ENCODE data around the gene MRS2. TPM values are rescaled to one million over a fixed set of nuclear protein-coding genes. Genes with fewer than 3 reads are reported as not detected.
"Not testable (repeated sequence)": the region's sequence is repeated elsewhere in the genome, so short reads cannot be mapped to it uniquely, and the experiment has no call there.

Gene MRS2, protein sequence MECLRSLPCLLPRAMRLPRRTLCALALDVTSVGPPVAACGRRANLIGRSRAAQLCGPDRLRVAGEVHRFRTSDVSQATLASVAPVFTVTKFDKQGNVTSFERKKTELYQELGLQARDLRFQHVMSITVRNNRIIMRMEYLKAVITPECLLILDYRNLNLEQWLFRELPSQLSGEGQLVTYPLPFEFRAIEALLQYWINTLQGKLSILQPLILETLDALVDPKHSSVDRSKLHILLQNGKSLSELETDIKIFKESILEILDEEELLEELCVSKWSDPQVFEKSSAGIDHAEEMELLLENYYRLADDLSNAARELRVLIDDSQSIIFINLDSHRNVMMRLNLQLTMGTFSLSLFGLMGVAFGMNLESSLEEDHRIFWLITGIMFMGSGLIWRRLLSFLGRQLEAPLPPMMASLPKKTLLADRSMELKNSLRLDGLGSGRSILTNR
- total RNA-seq = 10 to 100 TPM; 32.8 to 43.4 TPM
- long read RNA-seq, transcript MRS2-203 (11 exons, 3,313 nt) = major isoform, 65 of 86 reads
- long read RNA-seq, transcript MRS2-202 (10 exons, 1,740 nt) = minor isoform, 8 of 86 reads
- long read RNA-seq, partial matches to known transcripts = 3 of 86 reads
- long read RNA-seq, other reads (novel, unspliced or antisense) = 10 of 86 reads

DNA sequence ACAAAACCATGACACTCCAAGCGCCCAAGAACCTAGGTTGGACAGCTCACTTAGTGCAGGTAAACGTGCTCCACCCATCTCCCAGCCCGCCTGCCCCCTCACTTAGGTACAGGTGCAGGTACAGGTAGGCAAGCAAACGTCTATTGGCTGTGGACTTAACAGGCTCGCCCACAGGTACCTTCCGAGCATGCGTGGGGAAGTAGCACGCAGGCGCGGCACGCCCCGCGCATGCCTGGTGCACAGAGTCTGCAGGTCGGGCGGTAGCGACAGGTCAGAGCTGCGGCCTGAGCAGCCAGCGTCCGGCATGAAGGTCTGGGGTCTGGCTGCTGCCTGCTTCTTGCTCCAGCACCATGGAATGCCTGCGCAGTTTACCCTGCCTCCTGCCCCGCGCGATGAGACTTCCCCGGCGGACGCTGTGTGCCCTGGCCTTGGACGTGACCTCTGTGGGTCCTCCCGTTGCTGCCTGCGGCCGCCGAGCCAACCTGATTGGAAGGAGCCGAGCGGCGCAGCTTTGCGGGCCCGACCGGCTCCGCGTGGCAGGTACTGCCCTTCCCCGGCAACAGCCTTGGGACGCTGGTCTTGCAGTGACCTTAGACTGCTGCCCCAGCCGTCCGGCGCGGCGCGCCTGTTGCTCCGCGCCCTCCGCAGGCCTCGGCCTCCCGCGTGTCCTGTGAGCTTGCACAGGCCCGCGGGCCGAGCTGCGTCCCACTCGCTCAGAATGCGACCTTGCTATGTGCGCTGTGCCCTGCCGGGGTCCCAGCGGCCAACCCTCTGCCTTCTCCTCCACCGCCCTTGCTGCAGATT lies at the start of gene MRS2:
TSS of gene MRS2 (plus strand) at position 240 of the 804 bp plus-strand sequence. CDS start at position 351, 111 bp downstream.
- ATAC-seq = peak; percentile 99 to 100
- peak; percentile 89 for DNase-seq
- intact Hi-C loops (cut with DNase I) = no loop called here

DNA sequence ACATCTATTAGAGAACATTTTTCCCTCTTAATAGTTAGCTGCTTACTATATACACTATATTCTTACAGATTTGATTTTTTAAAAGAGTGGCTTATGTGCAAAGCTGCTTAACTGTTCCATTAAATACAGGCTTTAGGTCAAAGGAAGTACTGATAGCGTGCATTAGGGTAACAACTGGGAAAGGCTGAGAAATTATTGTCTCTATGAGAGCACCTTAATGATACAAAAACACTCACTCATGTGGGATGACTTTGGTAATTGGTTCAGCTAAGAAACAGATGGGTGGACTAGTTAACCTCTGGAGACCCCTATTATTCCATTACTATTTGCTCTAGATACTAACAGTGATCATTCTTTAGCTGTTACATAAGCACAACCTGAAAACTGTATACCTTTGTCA lies 48.9 kb upstream of the MRS2 start:
- DNase-seq = no peak
- intact Hi-C loops (cut with DNase I) = no loop called here
- no peak for ATAC-seq

DNA sequence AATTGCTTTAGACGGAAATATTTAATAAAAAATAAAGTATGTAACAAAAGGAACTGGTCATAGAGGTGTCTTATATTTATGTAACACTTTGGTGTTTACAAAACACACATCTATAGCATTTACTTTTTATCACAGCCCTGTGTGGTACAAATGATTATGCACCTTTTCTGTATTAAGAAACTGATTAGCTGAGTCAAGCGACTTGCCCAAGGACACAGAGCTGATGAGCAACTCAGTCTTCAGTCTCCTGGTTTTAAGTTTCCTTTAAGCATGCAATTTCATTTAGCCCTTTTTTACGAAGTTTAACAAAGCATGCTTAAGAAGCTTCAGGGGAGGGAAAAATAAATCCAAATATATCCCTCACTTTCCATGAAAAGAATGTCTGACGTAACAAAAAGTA lies 47.3 kb upstream of the MRS2 start:
- no peak for DNase-seq
- intact Hi-C loops (cut with DNase I) = no loop called here
- no peak for ATAC-seq

- intact Hi-C loops (cut with DNase I) = no loop called here
- no peak for ATAC-seq
- no peak for DNase-seq
These were observed 46.3 kb upstream of the MRS2 start for GRCh38 chr6:24356310-24356973.

GRCh38 chr6:24357336-24358218 lies 45.2 kb upstream of the MRS2 start, which contains the start of gene DCDC2:
Gene DCDC2 (minus strand): TSS chr6:24358059. CDS start chr6:24357750, 309 bp downstream.
- peak; percentile 29 for DNase-seq
- intact Hi-C loops (cut with DNase I) = no loop called here
- peak in 1 of 2 donors; percentile 56 for ATAC-seq

DNA sequence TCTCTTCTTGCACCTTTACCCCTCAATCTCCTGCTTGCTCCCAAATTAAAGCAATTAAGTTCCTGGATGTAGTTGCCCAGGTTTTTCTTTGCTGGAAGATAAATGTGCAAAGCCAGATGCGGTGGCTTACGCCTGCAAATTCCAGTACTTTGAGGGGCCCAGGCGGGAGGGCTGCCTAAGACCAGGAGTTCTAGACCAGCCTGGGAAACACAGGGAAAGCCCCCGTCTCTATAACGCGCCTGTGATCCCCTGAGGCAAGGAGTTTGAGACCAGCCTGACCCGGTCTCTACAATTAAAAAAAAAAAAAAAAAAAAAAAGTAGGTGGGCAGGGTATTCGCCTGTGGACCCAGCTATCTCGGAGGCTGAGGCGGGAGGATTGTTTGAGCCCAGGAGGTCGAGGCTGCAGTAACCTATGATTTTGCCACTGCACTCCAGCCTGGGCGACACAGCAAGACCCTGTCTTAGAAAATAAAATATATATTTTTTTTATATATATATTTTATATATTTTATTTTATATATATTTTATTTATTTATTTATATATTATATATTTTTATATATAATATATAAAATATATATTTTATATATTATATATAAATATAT lies 44.4 kb upstream of the MRS2 start:
- ATAC-seq = no peak
- DNase-seq = no peak
- intact Hi-C loops (cut with DNase I) = no loop called here

- DNase-seq (peak; percentile 55), ATAC-seq (peak; percentile 85 to 89)
- intact Hi-C loops (cut with DNase I) = no loop called here
These were observed 42.9 kb upstream of the MRS2 start for GRCh38 chr6:24359640-24360454.

GRCh38 chr6:24362363-24362762 lies 40.4 kb upstream of the MRS2 start:
- intact Hi-C loops (cut with DNase I); ATAC-seq; DNase-seq: not testable (repeated sequence)

GRCh38 chr6:24365103-24365633 lies 37.6 kb upstream of the MRS2 start:
- intact Hi-C loops (cut with DNase I); ATAC-seq; DNase-seq: not testable (repeated sequence)

DNA sequence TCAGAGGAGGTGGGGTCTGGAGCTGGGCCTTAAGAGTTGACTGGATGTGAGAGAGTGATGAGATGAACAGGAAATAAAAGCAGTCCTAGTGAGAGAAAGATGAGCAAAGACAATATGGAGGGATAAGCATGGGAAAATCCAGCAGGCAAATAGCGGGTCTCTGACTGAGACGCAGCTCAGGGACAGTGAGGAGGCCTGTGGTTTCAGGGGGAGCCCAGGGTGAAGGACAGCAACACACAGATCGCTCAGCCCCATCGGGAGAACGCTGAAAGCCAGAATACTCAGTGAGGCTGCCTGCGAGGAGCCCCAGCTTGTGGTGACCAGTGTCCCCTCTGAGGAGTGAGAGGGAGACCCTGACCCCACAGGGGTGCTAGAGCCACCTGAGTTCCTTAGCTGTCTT lies 28.1 kb upstream of the MRS2 start:
- DNase-seq (no peak), ATAC-seq (no peak)
- intact Hi-C loops (cut with DNase I) = no loop called here

- intact Hi-C loops (cut with DNase I) = no loop called here
- ATAC-seq (no peak), DNase-seq (no peak)
These were observed 25.9 kb upstream of the MRS2 start for GRCh38 chr6:24376871-24377270.

- no peak for ATAC-seq
- no peak for DNase-seq
- intact Hi-C loops (cut with DNase I) = no loop called here
These were observed 24.2 kb upstream of the MRS2 start for GRCh38 chr6:24378473-24379097.

DNA sequence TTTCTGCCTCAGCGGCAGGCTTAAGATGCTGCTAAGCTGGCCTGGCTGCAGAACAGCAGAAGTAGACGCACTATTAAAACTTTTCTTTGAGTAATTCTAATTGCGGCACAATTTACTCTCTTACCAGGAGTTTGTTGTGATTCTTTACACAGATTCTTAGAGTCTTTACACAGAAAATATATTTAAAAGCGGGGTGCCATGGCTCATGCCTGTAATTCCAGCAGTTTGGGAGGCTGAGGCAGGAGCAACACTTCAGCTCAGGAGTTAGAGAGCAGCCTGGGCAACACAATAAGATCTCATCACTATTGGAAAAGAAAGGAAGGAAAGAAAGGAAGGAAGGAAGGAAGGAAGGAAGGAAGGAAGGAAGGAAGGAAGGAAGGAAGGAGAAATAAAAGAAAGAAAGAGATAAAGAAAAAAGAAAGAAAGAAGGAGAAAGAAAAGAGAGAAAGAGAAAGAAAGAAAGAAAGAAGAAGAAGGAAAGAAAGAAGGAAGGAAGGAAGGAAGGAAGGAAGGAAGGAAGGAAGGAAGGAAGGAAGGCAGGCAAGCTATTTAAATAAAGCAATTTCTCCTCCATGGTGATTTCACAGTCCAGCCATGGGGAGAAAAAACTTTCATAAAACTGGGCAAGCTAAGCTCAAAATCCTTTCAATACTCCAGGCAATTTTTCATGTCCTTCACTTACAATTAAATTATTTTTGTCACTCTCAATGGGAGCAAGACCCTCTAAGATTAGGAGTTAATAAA lies 21.1 kb upstream of the MRS2 start:
- intact Hi-C loops (cut with DNase I) = no loop called here
- ATAC-seq (no peak), DNase-seq (no peak)

DNA sequence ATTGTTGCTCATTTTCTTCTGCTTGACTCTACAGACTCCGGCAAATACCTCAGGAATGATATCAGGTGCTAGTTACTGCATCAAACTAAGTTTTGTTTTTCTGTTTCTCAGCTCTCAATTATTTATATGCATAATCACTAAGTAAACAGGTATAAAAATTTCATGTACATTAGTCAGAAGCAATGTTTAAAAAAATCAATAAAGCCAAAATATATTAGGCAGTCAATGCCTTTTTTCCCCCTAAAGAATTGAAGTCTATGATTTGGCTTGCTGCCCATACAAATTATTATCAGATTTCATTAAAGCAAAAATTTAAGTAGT lies 20.6 kb upstream of the MRS2 start:
- DNase-seq (no peak), ATAC-seq (no peak)
- intact Hi-C loops (cut with DNase I) = no loop called here

- DNase-seq; ATAC-seq; intact Hi-C loops (cut with DNase I): not testable (repeated sequence)
These were observed 19.7 kb upstream of the MRS2 start for GRCh38 chr6:24382891-24383494.

All from left cardiac atrium (tissue), 4 donors.